Neural cell (in vitro differentiated cells): ENCODE measurements around the gene LGALS4. TPM values are rescaled to one million over a fixed set of nuclear protein-coding genes. Genes with fewer than 3 reads are reported as not detected.

Experiments
- H2AFZ ChIP-seq: fragments of 200-600, 300-800 bp; sonication (generic), shearing (Covaris generic); 2 replicates; pipeline ENCODE4 v1.6.0; 2014; ENCODE audit warnings: low read depth, mild to moderate bottlenecking, antibody characterized with exemption, low read length, moderate library complexity
- H3F3A ChIP-seq: fragments of 200-600 bp; shearing (Covaris generic); 2 replicates; pipeline ENCODE4 v1.6.1; 2016; ENCODE audit warnings: mild to moderate bottlenecking, moderate library complexity, mixed read lengths, antibody characterized with exemption, low read length; ENCODE audit not compliant: insufficient read depth, poor library complexity, severe bottlenecking
- H3K27ac ChIP-seq: fragments of 200-600, 300-800 bp; sonication (generic), shearing (Covaris generic); 2 replicates; pipeline ENCODE4 v1.5.1; 2014; ENCODE audit warnings: mild to moderate bottlenecking, low read length, moderate library complexity
- H3K27me3 ChIP-seq: fragments of 300-800, 200-600 bp; sonication (generic), shearing (Covaris generic); 2 replicates; pipeline ENCODE4 v1.6.0; 2014; ENCODE audit warnings: mild to moderate bottlenecking, low read depth, low read length, moderate library complexity; ENCODE audit not compliant: insufficient read depth
- H3K36me3 ChIP-seq: fragments of 300-800, 200-600 bp; sonication (generic), shearing (Covaris generic); 2 replicates; pipeline ENCODE4 v1.5.1; 2014; ENCODE audit warnings: mild to moderate bottlenecking, antibody characterized with exemption, low read length, moderate library complexity; ENCODE audit not compliant: insufficient read depth
- H3K4me2 ChIP-seq: fragments of 300-800, 200-600 bp; sonication (generic), shearing (Covaris generic); 2 replicates; pipeline ENCODE4 v1.6.0; 2014; ENCODE audit warnings: mild to moderate bottlenecking, low read length
- H3K4me3 ChIP-seq: fragments of 300-800, 200-600 bp; sonication (generic), shearing (Covaris generic); 2 replicates; pipeline ENCODE4 v1.5.1; 2014; ENCODE audit warnings: mild to moderate bottlenecking, low read length, moderate library complexity
- H3K79me2 ChIP-seq: fragments of 200-600 bp; shearing (Covaris generic); replicated peaks from 2 replicates; pipeline ENCODE4 v1.6.0; 2014; ENCODE audit warnings: mild to moderate bottlenecking, low read length, moderate library complexity; ENCODE audit not compliant: insufficient read depth
- H3K9ac ChIP-seq: fragments of 300-800, 200-600 bp; sonication (generic), shearing (Covaris generic); 2 replicates; pipeline ENCODE4 v1.6.1; 2016; ENCODE audit warnings: mild to moderate bottlenecking, low read length, mixed read lengths
- H3K9me2 ChIP-seq: fragments of 200-600 bp; shearing (Covaris generic); 2 replicates; pipeline ENCODE4 v1.6.1; 2016; ENCODE audit warnings: mild to moderate bottlenecking, low read length, mixed read lengths; ENCODE audit not compliant: insufficient read depth
- H3K9me3 ChIP-seq: fragments of 200-600, 300-800 bp; sonication (generic), shearing (Covaris generic); 2 replicates; pipeline ENCODE4 v1.6.1; 2016; ENCODE audit warnings: mild to moderate bottlenecking, mixed run types, low read length, moderate library complexity, mixed read lengths
- H4K20me1 ChIP-seq: fragments of 200-600 bp; shearing (Covaris generic); 2 replicates; pipeline ENCODE4 v1.6.1; 2016; ENCODE audit warnings: mild to moderate bottlenecking, mixed run types; ENCODE audit not compliant: insufficient read depth
- CTCF ChIP-seq: fragments of 450-650 bp; IDR thresholded peaks from 2 replicates; pipeline ENCODE4 v1.5.1; 2014; ENCODE audit warnings: antibody characterized with exemption, mild to moderate bottlenecking, moderate library complexity; ENCODE audit not compliant: poor library complexity, severe bottlenecking
- EP300 ChIP-seq: fragments of 450-650 bp; conservative IDR thresholded peaks from 2 replicates; pipeline ENCODE4 v1.6.1; 2014; ENCODE audit warnings: antibody characterized with exemption, mild to moderate bottlenecking, moderate library complexity; ENCODE audit not compliant: poor library complexity, severe bottlenecking
- EZH2 ChIP-seq: fragments of 200-600, 300-800 bp; shearing (Covaris generic), sonication (generic); IDR thresholded peaks from 2 replicates; pipeline ENCODE4 v1.6.1; 2014; ENCODE audit warnings: antibody characterized with exemption, low read length, borderline replicate concordance, mild to moderate bottlenecking; ENCODE audit not compliant: insufficient read depth, poor library complexity, severe bottlenecking
- MXI1 ChIP-seq: fragments of 450-650 bp; conservative IDR thresholded peaks from 2 replicates; pipeline ENCODE4 v1.6.1; 2014; ENCODE audit warnings: antibody characterized with exemption, mild to moderate bottlenecking; ENCODE audit not compliant: poor library complexity, severe bottlenecking
- POLR2AphosphoS5 ChIP-seq: IDR thresholded peaks from 2 replicates; pipeline ENCODE4 v1.6.1; 2012
- RAD21 ChIP-seq: fragments of 450-650 bp; conservative IDR thresholded peaks from 2 replicates; pipeline ENCODE4 v1.6.1; 2014; ENCODE audit warnings: antibody characterized with exemption, mild to moderate bottlenecking, moderate library complexity
- REST ChIP-seq: IDR thresholded peaks from 2 replicates; pipeline ENCODE4 v1.6.1; 2012; ENCODE audit warnings: borderline replicate concordance
- SMC3 ChIP-seq: fragments of 450-650 bp; conservative IDR thresholded peaks from 2 replicates; pipeline ENCODE4 v1.6.1; 2014; ENCODE audit warnings: antibody characterized with exemption, mild to moderate bottlenecking, moderate library complexity; ENCODE audit not compliant: poor library complexity
- TAF1 ChIP-seq: IDR thresholded peaks from 2 replicates; pipeline ENCODE4 v1.6.1; 2012; ENCODE audit warnings: low read depth
- polyA plus RNA-seq: library from polyadenylated mRNA; depleted of rRNA; stranded (reverse); fragments of >200 nt; gene quantifications from 2 replicates; pipeline ENCODE4 v1.2.3, GENCODE V29; 2014

LGALS4 gene
- polyA plus RNA-seq, 1 donor from 2014 or later = 1.3 TPM

- Histone ChIP-seq H3K27me3 (no peaks in the 10 kb centered on the region), H2AFZ (no peak overlapping the region), H3K9ac (no peak overlapping the region), H3F3A (no peaks in the 10 kb centered on the region), H3K9me3 (no peaks in the 10 kb centered on the region), H4K20me1 (peaks cover 3% of the 10 kb centered on the region), H3K79me2 (no peaks in the 10 kb centered on the region), H3K36me3 (peaks cover 3% of the 10 kb centered on the region), H3K9me2 (no peaks in the 10 kb centered on the region), H3K4me3 (no peak overlapping the region), H3K4me2 (no peak overlapping the region), H3K27ac (no peak overlapping the region)
- TF ChIP-seq RAD21 (no peak), EZH2 (no peak), EP300 (no peak), CTCF (no peak), MXI1 (no peak), SMC3 (no peak), REST (no peak), POLR2AphosphoS5 (no peak), TAF1 (no peak)
Observed at GRCh38 chr19:38838986-38839761, 26.4 kb upstream of the LGALS4 start.

- no peaks in the 10 kb centered on the region for H3K9me3 ChIP-seq
- no peak overlapping the region for H3K27ac ChIP-seq
- H3F3A ChIP-seq = no peaks in the 10 kb centered on the region
- H3K27me3 ChIP-seq = no peaks in the 10 kb centered on the region
- H2AFZ ChIP-seq = no peak overlapping the region
- no peak overlapping the region for H3K4me2 ChIP-seq
- H3K36me3 ChIP-seq = peaks cover 3% of the 10 kb centered on the region
- no peak overlapping the region for H3K4me3 ChIP-seq
- H3K9ac ChIP-seq = no peak overlapping the region
- H4K20me1 ChIP-seq = peaks cover 3% of the 10 kb centered on the region
- TF ChIP-seq MXI1 (no peak), RAD21 (no peak), SMC3 (no peak), TAF1 (no peak), REST (no peak), EZH2 (no peak), POLR2AphosphoS5 (no peak), CTCF (no peak), EP300 (no peak)
- H3K9me2 ChIP-seq = no peaks in the 10 kb centered on the region
- H3K79me2 ChIP-seq = no peaks in the 10 kb centered on the region
Observed at GRCh38 chr19:38838208-38838985, 25.7 kb upstream of the LGALS4 start.
